Fibroblast of lung (primary cell): ENCODE measurements around the gene C16orf95. TPM values are rescaled to one million over a fixed set of nuclear protein-coding genes. Genes with fewer than 3 reads are reported as not detected.

ENCODE experiments used
- DNase-seq, 2 donors: peaks; one replicate each; pipeline versions ENCODE4 v3.0.0 to v3.0.0-alpha.2; 2010; ENCODE audit warnings: low read depth in 2 of 2
- H2AFZ ChIP-seq: 2 replicates; pipeline ENCODE4 v1.5.1; 2012; ENCODE audit warnings: low read length, control low read depth, inconsistent platforms
- H3K27ac ChIP-seq: 2 replicates; pipeline ENCODE4 v1.5.1; 2011; ENCODE audit warnings: low read length, control low read depth; ENCODE audit not compliant: insufficient read depth
- H3K27me3 ChIP-seq: 2 replicates; pipeline ENCODE4 v1.5.1; 2011; ENCODE audit warnings: mild to moderate bottlenecking, low read length; ENCODE audit not compliant: control insufficient read depth, insufficient read depth
- H3K36me3 ChIP-seq: 2 replicates; pipeline ENCODE4 v1.5.1; 2011; ENCODE audit warnings: low read length; ENCODE audit not compliant: control insufficient read depth, insufficient read depth
- H3K4me1 ChIP-seq: 2 replicates; pipeline ENCODE4 v1.5.1; 2011; ENCODE audit warnings: low read length; ENCODE audit not compliant: control insufficient read depth, insufficient read depth; ENCODE audit errors: extremely low read depth
- H3K4me2 ChIP-seq: 2 replicates; pipeline ENCODE4 v1.5.1; 2011; ENCODE audit warnings: low read length, control low read depth; ENCODE audit not compliant: insufficient read depth; ENCODE audit errors: extremely low read depth
- H3K4me3 ChIP-seq, 4 experiments: fragments of 200-600 bp in 1 of 4; sonication (generic) in 1 of 4; replicated peaks in 1 of 4; 2 replicates each; pipeline ENCODE4 v1.5.1; 2011 to 2016; ENCODE audit warnings: low read length in 4 of 4, low read depth in 3 of 4, mild to moderate bottlenecking in 3 of 4, control low read depth in 2 of 4, inconsistent platforms in 1 of 4, mixed read lengths in 1 of 4; ENCODE audit not compliant: insufficient read depth in 1 of 4; ENCODE audit errors: control extremely low read depth in 1 of 4
- H3K79me2 ChIP-seq: 2 replicates; pipeline ENCODE4 v1.5.1; 2012; ENCODE audit warnings: mild to moderate bottlenecking, low read length, inconsistent platforms; ENCODE audit not compliant: control insufficient read depth, insufficient read depth
- H3K9ac ChIP-seq: 2 replicates; pipeline ENCODE4 v1.5.1; 2011; ENCODE audit warnings: mild to moderate bottlenecking, low read length, control low read depth; ENCODE audit not compliant: insufficient read depth
- H3K9me3 ChIP-seq: 2 replicates; pipeline ENCODE4 v1.5.1; 2012; ENCODE audit warnings: low read depth, low read length; ENCODE audit not compliant: control insufficient read depth, insufficient read depth
- H4K20me1 ChIP-seq: 2 replicates; pipeline ENCODE4 v1.5.1; 2011; ENCODE audit warnings: low read length; ENCODE audit not compliant: control insufficient read depth, insufficient read depth; ENCODE audit errors: extremely low read depth
- CTCF ChIP-seq, 2 donors: IDR thresholded peaks in 1 of 2; conservative IDR thresholded peaks in 1 of 2; 1 replicate in 1 of 2; 2 replicates in 1 of 2; pipeline ENCODE4 v1.5.1; 2011 to 2012; ENCODE audit warnings: low read length in 2 of 2, control low read depth in 1 of 2, inconsistent platforms in 1 of 2, low read depth in 1 of 2, mild to moderate bottlenecking in 1 of 2
- EZH2 ChIP-seq: IDR thresholded peaks from 2 replicates; pipeline ENCODE4 v1.5.1; 2012; ENCODE audit warnings: low read length, control low read depth, mild to moderate bottlenecking; ENCODE audit errors: missing control alignments
- polyA plus RNA-seq, 2 donors: library from polyadenylated mRNA; depleted of rRNA in 1 of 2; stranded (reverse) in 1 of 2; unstranded in 1 of 2; fragments of >200 nt; gene quantifications; 2 replicates each; pipeline ENCODE4 v1.2.1, GENCODE V29; 2011 to 2012; ENCODE audit warnings: missing spikeins in 1 of 2
- total RNA-seq: library from RNA; depleted of rRNA; stranded (reverse); fragments of >200 nt; gene quantifications from 2 replicates; pipeline ENCODE4 v1.2.1, GENCODE V29; 2014

C16orf95 gene
- total and polyA plus RNA-seq, 2 donors (not counting 1 experiment from before 2014, with no cell fraction given) = 1.3 to 5.4 TPM

DNA sequence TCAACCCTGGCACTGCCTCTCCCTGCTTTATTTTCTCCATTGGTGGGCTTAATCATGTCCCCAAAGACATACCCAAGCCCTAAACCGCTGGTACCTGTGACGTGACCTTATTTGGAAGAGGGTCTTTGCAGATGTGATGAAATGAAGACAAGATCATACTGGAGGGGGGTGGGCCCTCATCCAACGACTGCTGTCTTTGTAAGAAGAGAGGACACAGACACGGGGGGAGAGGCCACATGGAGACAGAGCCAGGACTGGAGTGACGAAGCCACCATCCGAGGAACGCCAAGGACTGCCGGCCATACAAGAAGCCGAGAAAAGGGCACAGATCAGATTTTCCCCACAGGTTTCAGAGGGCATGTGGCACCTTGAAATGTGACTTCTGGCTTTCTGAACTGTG lies 62.5 kb downstream of the C16orf95 start:
- H3K4me2 ChIP-seq = no peak overlapping the region
- no peak overlapping the region for H3K27ac ChIP-seq
- no peaks in the 10 kb centered on the region for H3K79me2 ChIP-seq
- H4K20me1 ChIP-seq = no peaks in the 10 kb centered on the region
- no peak for DNase-seq
- H3K27me3 ChIP-seq = no peaks in the 10 kb centered on the region
- TF ChIP-seq EZH2 = no peak
- TF ChIP-seq CTCF (conservative IDR thresholded peaks at IDR 0.05 in 1 of 2, IDR thresholded peaks at IDR 0.05 in 1 of 2; ENCODE audit: low read depth in 1 of 2, low read length in 2 of 2) = no peak
- no peak overlapping the region for H3K4me3 ChIP-seq
- no peaks in the 10 kb centered on the region for H3K4me1 ChIP-seq
- no peak overlapping the region for H3K9ac ChIP-seq
- H3K36me3 ChIP-seq = no peaks in the 10 kb centered on the region
- no peak overlapping the region for H2AFZ ChIP-seq
- H3K9me3 ChIP-seq = no peaks in the 10 kb centered on the region

GRCh38 chr16:87254296-87254695 lies 62.9 kb downstream of the C16orf95 start:
- no peaks in the 10 kb centered on the region for H3K27me3 ChIP-seq
- H3K36me3 ChIP-seq = no peaks in the 10 kb centered on the region
- H3K4me2 ChIP-seq = no peak overlapping the region
- no peaks in the 10 kb centered on the region for H3K9me3 ChIP-seq
- H3K9ac ChIP-seq = no peak overlapping the region
- no peak overlapping the region for H2AFZ ChIP-seq
- DNase-seq = no peak
- no peak overlapping the region for H3K27ac ChIP-seq
- H3K4me3 ChIP-seq = no peak overlapping the region
- H4K20me1 ChIP-seq = no peaks in the 10 kb centered on the region
- TF ChIP-seq CTCF (conservative IDR thresholded peaks at IDR 0.05 in 1 of 2, IDR thresholded peaks at IDR 0.05 in 1 of 2; ENCODE audit: low read depth in 1 of 2, low read length in 2 of 2) = no peak
- no peak for TF ChIP-seq EZH2
- no peaks in the 10 kb centered on the region for H3K4me1 ChIP-seq
- H3K79me2 ChIP-seq = no peaks in the 10 kb centered on the region

- Histone ChIP-seq H3K4me2 (no peak overlapping the region), H3K4me3 (no peak overlapping the region), H3K9ac (no peak overlapping the region), H3K4me1 (no peaks in the 10 kb centered on the region), H3K27ac (no peak overlapping the region), H3K27me3 (no peaks in the 10 kb centered on the region), H3K36me3 (no peaks in the 10 kb centered on the region), H3K9me3 (no peaks in the 10 kb centered on the region), H4K20me1 (no peaks in the 10 kb centered on the region), H3K79me2 (no peaks in the 10 kb centered on the region), H2AFZ (no peak overlapping the region)
- no peak for DNase-seq
- no peak for TF ChIP-seq CTCF (conservative IDR thresholded peaks at IDR 0.05 in 1 of 2, IDR thresholded peaks at IDR 0.05 in 1 of 2; ENCODE audit: low read depth in 1 of 2, low read length in 2 of 2)
- no peak for TF ChIP-seq EZH2
These were observed 63.7 kb downstream of the C16orf95 start for GRCh38 chr16:87253536-87253935.

Other genes with a start within 250 kb of the C16orf95 start
- gene FBXO31, start 66.4 kb upstream of the C16orf95 start, total RNA-seq = 38.5 and 40.3 TPM in 2 replicates
- 13.5 and 17.6 TPM in 2 replicates for gene FBXO31, start 66.4 kb upstream of the C16orf95 start, polyA plus RNA-seq
- gene MAP1LC3B, start 74.9 kb upstream of the C16orf95 start, total RNA-seq = 28.0 and 41.1 TPM in 2 replicates
- gene MAP1LC3B, start 74.9 kb upstream of the C16orf95 start, polyA plus RNA-seq = 50.6 and 67.6 TPM in 2 replicates
- gene ZCCHC14, start 175.6 kb upstream of the C16orf95 start, total RNA-seq = 15.4 and 16.3 TPM in 2 replicates
- gene ZCCHC14, start 175.6 kb upstream of the C16orf95 start, polyA plus RNA-seq = 6.4 and 8.6 TPM in 2 replicates